CD4-positive, alpha-beta T cell treated with Interferon alpha-2 for 1 hour (primary cell): ENCODE results near the gene C12orf57.

ENCODE experiments used
- DNase-seq, 2 donors: peaks; one replicate each; pipeline ENCODE4 v3.0.0-alpha.2; 2020 to 2022

Gene C12orf57

GRCh38 chr12:6919588-6919987 lies 24.2 kb upstream of the C12orf57 start:
- DNase-seq: no peak

DNA sequence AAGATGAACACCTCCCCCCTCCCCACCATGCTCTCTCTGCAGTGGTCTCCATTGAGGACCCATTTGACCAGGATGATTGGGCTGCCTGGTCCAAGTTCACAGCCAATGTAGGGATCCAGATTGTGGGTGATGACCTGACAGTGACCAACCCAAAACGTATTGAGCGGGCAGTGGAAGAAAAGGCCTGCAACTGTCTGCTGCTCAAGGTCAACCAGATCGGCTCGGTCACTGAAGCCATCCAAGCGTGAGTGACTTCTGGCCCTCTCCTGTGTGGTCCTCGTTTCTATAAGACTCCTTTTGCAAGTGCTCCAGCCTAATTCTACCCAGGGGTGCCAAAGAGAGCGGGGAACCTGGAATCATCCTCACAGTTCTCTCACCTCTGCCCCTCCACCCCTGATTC lies 22.3 kb upstream of the C12orf57 start:
- no peak for DNase-seq

DNA sequence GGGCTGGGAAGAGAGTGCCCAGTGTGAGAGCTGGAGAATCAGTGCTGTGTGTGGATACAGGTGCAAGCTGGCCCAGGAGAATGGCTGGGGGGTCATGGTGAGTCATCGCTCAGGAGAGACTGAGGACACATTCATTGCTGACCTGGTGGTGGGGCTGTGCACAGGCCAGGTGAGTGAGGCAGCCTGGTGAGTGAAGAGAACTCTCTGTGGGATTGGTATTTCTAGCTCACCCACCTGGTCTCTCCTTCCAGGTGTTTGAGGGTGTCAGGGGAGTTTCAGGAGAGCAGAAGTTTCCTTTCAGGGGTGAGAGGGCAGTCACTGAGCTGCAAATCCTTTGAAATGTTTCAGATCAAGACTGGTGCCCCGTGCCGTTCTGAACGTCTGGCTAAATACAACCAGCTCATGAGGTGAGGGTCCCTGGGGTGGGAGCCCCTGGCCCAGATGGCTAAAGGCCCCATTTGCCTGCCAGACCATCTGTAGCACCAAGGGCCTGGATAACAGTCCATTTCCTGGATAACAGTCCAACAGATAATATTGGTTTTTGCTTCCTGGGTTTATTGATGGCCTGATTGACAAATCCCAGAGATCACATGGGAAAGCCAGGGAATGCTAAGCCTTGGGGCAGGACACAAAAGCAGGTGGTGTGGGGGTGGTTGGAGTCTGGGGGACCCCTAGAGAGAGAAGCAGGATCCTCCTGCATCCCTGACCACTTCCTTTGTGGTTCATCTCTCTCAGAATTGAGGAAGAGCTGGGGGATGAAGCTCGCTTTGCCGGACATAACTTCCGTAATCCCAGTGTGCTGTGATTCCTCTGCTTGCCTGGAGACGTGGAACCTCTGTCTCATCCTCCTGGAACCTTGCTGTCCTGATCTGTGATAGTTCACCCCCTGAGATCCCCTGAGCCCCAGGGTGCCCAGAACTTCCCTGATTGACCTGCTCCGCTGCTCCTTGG lies 21.6 kb upstream of the C12orf57 start:
- no peak for DNase-seq

DNA sequence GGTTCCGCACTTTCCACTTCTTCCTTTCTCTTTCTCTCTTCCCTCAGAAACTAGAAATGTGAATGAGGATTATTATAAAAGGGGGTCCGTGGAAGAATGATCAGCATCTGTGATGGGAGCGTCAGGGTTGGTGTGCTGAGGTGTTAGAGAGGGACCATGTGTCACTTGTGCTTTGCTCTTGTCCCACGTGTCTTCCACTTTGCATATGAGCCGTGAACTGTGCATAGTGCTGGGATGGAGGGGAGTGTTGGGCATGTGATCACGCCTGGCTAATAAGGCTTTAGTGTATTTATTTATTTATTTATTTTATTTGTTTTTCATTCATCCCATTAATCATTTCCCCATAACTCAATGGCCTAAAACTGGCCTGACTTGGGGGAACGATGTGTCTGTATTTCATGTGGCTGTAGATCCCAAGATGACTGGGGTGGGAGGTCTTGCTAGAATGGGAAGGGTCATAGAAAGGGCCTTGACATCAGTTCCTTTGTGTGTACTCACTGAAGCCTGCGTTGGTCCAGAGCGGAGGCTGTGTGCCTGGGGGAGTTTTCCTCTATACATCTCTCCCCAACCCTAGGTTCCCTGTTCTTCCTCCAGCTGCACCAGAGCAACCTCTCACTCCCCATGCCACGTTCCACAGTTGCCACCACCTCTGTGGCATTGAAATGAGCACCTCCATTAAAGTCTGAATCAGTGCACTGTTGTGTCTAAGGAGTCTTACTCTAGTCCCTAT lies 20.7 kb upstream of the C12orf57 start:
- DNase-seq: no peak

DNA sequence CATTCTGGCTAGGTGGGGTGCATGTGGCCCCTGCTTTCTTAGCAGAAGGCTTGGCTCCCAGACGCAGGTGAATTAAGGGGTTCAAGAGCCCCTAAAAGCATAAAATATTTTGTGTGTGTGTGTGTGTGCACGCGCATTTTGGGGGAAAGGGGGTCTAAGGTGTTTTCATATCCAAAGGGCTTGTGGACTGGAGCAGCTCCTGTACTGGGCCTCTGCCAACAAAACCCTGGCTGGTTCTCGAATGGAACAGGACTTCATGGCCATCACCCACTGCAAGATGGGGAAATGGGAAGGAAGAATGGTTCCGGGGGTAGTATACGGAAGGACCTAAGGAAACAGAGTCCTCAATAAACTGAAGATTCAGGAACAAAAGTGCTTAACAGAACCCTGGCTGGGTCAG lies 20.0 kb upstream of the C12orf57 start:
- DNase-seq: no peak

DNA sequence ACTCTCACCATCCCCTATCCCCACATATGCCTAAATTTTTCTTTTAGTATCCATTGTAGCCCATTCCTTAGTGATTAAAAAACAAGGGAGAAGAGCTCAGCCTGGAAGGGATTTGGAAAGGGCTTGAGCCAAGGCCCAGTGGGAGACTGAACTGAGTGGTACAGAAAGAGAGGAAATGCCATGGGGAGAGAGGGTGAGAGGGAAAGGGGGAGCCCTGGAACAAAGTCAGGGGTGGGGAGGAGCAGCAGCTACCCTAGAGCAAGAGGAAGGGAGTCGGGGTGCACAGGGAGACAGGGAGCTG lies 18.6 kb upstream of the C12orf57 start:
- DNase-seq: no peak

GRCh38 chr12:6925540-6926279 lies 18.1 kb upstream of the C12orf57 start:
- DNase-seq: no peak

- peak; percentile 26 to 57 for DNase-seq
These were observed 16.3 kb upstream of the C12orf57 start, which contains the start of gene ATN1 for GRCh38 chr12:6927379-6928021. Gene ATN1 (plus strand): TSS chr12:6927959. CDS start chr12:6934002, 6,043 bp downstream.

DNA sequence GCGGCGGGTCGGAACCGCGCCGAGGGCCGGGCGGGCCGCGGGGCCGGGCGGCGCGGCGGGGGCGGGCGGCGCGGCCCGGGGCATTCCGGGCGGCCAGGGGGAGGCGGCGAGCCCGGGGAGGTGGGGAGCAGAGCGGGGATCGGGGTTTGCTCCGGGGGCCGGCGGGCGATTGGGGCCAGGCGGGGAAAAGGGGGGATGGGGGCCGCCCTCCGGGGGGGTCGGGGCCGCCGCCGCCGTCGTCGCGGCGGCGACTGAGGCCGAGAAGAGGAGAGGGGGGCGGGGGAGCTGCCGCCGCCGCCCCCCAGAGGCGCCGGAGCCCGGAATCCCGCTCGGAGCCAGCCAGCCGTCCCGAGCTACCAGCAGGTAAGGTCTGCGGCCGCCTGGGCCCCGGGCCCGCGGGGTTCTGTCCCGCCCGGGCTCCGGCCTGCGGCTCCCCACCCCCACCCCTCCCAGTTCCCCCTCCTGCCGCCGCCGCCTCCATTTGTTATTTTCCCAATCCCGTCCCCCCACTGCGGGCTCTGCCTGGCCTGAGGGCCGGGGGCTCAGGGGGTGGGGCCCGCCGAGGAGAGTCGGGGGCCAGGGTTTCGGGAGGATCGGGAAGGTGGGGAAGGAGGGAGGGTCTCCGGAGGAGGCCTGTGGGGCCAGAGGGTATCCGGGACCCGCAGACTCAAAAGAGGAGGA lies 15.7 kb upstream of the C12orf57 start:
- peak in 1 of 2 donors; percentile 39 for DNase-seq

- no peak for DNase-seq
These were observed 15.0 kb upstream of the C12orf57 start for GRCh38 chr12:6928703-6929407.

DNA sequence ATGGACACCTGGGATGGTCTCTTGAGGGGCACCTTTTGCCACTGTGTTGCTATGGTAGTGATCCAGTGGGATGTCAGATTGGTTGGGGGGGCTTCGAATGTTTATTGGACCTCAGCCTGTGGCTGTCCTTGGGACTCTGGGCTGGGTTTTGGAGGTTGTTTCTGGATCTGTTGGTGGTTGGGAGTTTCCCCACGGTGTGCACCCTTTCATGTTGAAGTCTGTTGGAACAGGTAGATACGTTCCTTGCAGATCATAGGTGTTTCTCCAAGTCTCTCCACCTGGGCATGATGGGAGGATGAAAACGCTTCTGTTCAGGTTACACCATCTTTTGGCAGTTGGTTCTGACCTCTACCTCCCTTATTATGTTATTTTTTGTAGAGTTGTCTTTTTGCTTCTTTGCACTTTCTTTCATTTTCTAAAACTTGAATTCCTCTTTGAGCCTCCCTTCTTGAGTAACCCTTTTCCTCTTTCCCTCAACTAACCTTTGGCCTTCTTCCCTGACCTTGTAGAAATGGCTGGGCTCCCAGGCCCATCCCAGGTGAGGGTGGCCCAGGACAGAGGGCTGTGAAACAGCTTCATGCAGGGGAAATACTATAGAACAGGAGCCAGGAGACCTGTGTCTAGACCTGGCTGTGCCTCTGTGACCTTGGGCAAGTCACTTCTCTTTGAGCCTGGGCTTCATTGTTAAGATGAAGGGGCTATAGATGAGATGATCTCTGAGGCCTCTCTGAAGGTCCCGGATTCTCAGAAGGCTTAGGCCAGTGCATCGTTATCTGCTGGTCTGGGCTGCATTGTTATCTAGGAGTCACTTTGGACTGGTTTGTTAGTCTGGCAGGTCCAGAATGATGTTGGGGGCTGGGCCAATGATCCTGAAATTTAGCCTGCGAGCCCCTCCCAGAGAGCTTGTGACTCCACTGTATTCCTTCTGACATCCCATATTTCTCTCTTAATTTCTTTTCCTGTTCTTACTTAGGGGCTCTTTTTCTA lies 14.1 kb upstream of the C12orf57 start:
- DNase-seq: no peak

GRCh38 chr12:6932766-6933165 lies 11.1 kb upstream of the C12orf57 start:
- peak in 1 of 2 donors; percentile 48 for DNase-seq

DNA sequence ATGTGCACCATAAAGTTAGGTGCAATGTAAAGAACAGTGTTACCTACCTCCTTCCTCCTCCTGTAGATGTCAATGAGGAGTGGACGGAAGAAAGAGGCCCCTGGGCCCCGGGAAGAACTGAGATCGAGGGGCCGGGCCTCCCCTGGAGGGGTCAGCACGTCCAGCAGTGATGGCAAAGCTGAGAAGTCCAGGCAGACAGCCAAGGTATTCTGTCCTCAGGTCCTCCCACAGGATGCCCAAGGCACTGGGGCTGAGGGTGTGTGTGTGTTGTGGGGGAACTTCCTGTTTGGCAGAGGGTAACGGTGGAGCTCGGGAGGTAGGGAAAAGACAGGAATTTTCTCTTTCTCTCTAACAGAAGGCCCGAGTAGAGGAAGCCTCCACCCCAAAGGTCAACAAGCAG lies 9.7 kb upstream of the C12orf57 start:
- DNase-seq: no peak

DNA sequence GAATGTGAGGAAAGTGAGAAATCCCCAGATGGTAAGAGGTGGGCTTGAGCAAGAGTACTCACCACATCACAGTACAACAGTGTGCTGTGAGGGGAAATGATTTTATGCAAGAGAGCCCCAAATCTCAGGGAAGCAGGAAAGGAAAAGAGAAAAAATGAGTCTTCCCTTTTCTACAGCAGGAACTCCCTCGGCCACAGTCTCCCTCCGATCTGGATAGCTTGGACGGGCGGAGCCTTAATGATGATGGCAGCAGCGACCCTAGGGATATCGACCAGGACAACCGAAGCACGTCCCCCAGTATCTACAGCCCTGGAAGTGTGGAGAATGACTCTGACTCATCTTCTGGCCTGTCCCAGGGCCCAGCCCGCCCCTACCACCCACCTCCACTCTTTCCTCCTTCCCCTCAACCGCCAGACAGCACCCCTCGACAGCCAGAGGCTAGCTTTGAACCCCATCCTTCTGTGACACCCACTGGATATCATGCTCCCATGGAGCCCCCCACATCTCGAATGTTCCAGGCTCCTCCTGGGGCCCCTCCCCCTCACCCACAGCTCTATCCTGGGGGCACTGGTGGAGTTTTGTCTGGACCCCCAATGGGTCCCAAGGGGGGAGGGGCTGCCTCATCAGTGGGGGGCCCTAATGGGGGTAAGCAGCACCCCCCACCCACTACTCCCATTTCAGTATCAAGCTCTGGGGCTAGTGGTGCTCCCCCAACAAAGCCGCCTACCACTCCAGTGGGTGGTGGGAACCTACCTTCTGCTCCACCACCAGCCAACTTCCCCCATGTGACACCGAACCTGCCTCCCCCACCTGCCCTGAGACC lies 8.2 kb upstream of the C12orf57 start:
- no peak for DNase-seq

- no peak for DNase-seq
These were observed 7.6 kb upstream of the C12orf57 start for GRCh38 chr12:6936194-6936635.

DNA sequence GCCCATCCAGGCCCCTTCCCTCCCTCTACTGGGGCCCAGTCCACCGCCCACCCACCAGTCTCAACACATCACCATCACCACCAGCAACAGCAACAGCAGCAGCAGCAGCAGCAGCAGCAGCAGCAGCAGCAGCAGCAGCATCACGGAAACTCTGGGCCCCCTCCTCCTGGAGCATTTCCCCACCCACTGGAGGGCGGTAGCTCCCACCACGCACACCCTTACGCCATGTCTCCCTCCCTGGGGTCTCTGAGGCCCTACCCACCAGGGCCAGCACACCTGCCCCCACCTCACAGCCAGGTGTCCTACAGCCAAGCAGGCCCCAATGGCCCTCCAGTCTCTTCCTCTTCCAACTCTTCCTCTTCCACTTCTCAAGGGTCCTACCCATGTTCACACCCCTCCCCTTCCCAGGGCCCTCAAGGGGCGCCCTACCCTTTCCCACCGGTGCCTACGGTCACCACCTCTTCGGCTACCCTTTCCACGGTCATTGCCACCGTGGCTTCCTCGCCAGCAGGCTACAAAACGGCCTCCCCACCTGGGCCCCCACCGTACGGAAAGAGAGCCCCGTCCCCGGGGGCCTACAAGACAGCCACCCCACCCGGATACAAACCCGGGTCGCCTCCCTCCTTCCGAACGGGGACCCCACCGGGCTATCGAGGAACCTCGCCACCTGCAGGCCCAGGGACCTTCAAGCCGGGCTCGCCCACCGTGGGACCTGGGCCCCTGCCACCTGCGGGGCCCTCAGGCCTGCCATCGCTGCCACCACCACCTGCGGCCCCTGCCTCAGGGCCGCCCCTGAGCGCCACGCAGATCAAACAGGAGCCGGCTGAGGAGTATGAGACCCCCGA lies 7.0 kb upstream of the C12orf57 start:
- peak; percentile 31 to 63 for DNase-seq

DNA sequence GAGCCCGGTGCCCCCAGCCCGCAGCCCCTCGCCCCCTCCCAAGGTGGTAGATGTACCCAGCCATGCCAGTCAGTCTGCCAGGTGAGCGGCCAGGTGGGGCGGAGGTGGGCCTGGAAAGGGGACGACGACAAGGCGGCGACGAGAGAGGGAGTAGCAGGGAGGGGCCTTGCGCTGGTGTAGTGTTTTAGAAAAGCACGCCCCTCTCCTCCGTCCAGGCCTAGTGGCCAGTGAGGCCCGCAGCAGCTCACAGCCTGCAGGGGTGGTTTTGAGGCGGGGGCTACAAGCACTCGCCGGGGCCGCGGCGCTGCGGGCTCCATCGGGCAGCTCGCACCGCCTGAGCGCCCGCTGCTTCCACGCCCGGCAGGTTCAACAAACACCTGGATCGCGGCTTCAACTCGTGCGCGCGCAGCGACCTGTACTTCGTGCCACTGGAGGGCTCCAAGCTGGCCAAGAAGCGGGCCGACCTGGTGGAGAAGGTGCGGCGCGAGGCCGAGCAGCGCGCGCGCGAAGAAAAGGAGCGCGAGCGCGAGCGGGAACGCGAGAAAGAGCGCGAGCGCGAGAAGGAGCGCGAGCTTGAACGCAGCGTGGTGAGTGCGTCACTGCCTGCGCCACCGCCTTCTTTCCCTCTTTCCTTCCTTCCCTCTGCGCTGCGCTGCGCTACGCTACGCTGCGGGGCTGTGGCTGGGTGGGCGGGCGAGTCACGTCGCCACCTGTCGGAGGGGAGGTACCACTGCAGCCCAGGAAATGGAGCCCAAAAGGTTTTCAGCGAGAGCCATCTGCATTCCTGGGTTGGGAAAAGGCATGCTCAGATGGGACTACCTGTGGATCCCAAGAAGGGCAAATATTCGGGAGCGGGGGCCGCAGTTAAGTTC lies 6.1 kb upstream of the C12orf57 start:
- peak; percentile 95 to 96 for DNase-seq
